Stimulated activated CD4-positive, alpha-beta T cell treated with anti-CD3 and anti-CD28 coated beads, Interleukin-12 subunit alpha, Interleukin-12 subunit beta, amount 100 ng/mL, for 48 hours (primary cell): Measurements from ENCODE around the gene C11orf86.
A peak's percentile ranks its signal among the peaks of the same experiment; 100 is the strongest.

Experiments used
- DNase-seq, 3 donors: peaks; one replicate each; pipeline ENCODE4 v3.0.0-alpha.2; 2020; ENCODE audit warnings: low read depth in 2 of 3, low spot score in 1 of 3

The C11orf86 gene

GRCh38 chr11:66966351-66966750, 8.8 kb upstream of the C11orf86 start:
- no peak for DNase-seq

GRCh38 chr11:66967670-66968425, 7.3 kb upstream of the C11orf86 start:
- no peak for DNase-seq

GRCh38 chr11:66969584-66970225, 5.4 kb upstream of the C11orf86 start:
- DNase-seq, result no peak

GRCh38 chr11:66970371-66970806, 4.7 kb upstream of the C11orf86 start:
- no peak for DNase-seq

GRCh38 chr11:66970807-66971442, 4.2 kb upstream of the C11orf86 start:
- peak in 2 of 3 donors; percentile 23 to 30 for DNase-seq

- no peak for DNase-seq
Measured at GRCh38 chr11:66971488-66971887, 3.6 kb upstream of the C11orf86 start.

- DNase-seq, result no peak
Measured at GRCh38 chr11:66973956-66974580, 1.0 kb upstream of the C11orf86 start.

- DNase-seq, result no peak
Measured at GRCh38 chr11:66975405-66976027, 412 bp downstream of the C11orf86 start.

GRCh38 chr11:66976028-66976467, 944 bp downstream of the C11orf86 start:
- peak in 1 of 3 donors; percentile 24 for DNase-seq

- no peak for DNase-seq
Measured at GRCh38 chr11:66976925-66977324, 1.8 kb downstream of the C11orf86 start.

GRCh38 chr11:66978229-66978628, 3.1 kb downstream of the C11orf86 start:
- DNase-seq, result no peak

GRCh38 chr11:66978717-66979116, 3.6 kb downstream of the C11orf86 start:
- DNase-seq, result no peak

- no peak for DNase-seq
Measured at GRCh38 chr11:66979336-66979980, 4.4 kb downstream of the C11orf86 start.

- DNase-seq, result peak in 1 of 3 donors; percentile 26
Measured at GRCh38 chr11:66981976-66982578, 7.0 kb downstream of the C11orf86 start.

GRCh38 chr11:66983275-66983924, 8.3 kb downstream of the C11orf86 start:
- DNase-seq, result no peak

- DNase-seq, result no peak
Measured at GRCh38 chr11:66985508-66986177, 10.5 kb downstream of the C11orf86 start.

- no peak for DNase-seq
Measured at GRCh38 chr11:66986178-66986545, 11.1 kb downstream of the C11orf86 start.

GRCh38 chr11:66987158-66987620, 12.1 kb downstream of the C11orf86 start:
- DNase-seq, result no peak
